ENCODE results near the gene ULK1. TPM values are rescaled to one million over a fixed set of nuclear protein-coding genes. Genes with fewer than 3 reads are reported as not detected.

Gene ULK1
- total RNA-seq, 1 experiment from 2014 or later, result 34.2 TPM

DNA sequence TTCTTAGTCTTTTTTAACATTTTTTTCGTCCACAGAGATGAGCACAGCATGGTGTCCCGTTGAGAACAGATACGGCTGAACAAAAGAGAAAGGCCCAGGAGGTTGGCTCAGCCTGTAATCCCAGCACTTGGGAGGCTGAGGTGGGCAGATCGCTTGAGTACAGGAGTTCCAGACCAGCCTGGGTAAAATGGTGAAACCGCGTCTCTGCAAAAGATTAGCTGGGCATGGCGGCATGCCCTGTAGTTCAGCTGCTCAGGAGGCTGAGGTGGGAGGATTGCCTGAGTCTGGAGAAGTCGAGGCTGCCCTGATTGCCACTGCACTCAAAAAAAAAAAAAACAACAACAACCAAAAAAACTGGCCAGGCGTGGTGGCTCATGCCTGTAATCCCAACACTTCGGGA is 49.5 kb downstream of the ULK1 start:
- H3K27me3 ChIP-seq (ENCODE audit: insufficient read depth, low read length), result no peaks in the 10 kb centered on the region
- no peaks in the 10 kb centered on the region for H3K9me3 ChIP-seq (ENCODE audit: control insufficient read depth in 1 of 2, insufficient read depth in 1 of 2, low read depth in 1 of 2, low read length in 2 of 2)
- peaks cover 0 to 4% of the 10 kb centered on the region in 2 experiments; a peak in 1 of 4 replicates for H3K4me1 ChIP-seq (ENCODE audit: control insufficient read depth in 1 of 2, insufficient read depth in 2 of 2, low read length in 2 of 2)
- no peak overlapping the region for H2AFZ ChIP-seq (ENCODE audit: low read depth, low read length, poor library complexity, severe bottlenecking)
- ChIA-PET RAD21 (ENCODE audit: low non-redundant PET in 1 of 2, low total read pairs in 2 of 2, uncharacterized antibody in 2 of 2, unreplicated experiment in 2 of 2) (no interaction called here), CTCF (no interaction called here), POLR2A (no interaction called here)
- no peak overlapping the region for H3K4me3 ChIP-seq (replicated peaks in 1 of 2; ENCODE audit: low read depth in 1 of 2, low read length in 2 of 2)
- H3K27ac ChIP-seq (ENCODE audit: low read depth, low read length), result no peak overlapping the region
- H3K9ac ChIP-seq (ENCODE audit: low read length), result no peak overlapping the region
- peaks cover 23 to 33% of the 10 kb centered on the region in 2 experiments; a peak in 3 of 4 replicates for H3K36me3 ChIP-seq (ENCODE audit: control insufficient read depth in 1 of 2, insufficient read depth in 2 of 2, low read length in 2 of 2)
- ATAC-seq (no peak), DNase-seq (ENCODE audit: low read depth, low spot score) (no peak)
- intact Hi-C loops (cut with micrococcal nuclease), result no loop called here
- H3K9me2 ChIP-seq (ENCODE audit: insufficient read depth), result no peaks in the 10 kb centered on the region
- H3K79me2 ChIP-seq (ENCODE audit: insufficient read depth, low read length), result no peaks in the 10 kb centered on the region; the same call in 1 of the 2 replicates
- H4K20me1 ChIP-seq (ENCODE audit: insufficient read depth), result no peaks in the 10 kb centered on the region
- no peak overlapping the region for H3K4me2 ChIP-seq (ENCODE audit: low read length)
- TF ChIP-seq YY1 (IDR thresholded peaks at IDR 0.05; ENCODE audit: extremely low read depth, insufficient replicate concordance, low read depth, low read length) (no peak), ZFX (IDR thresholded peaks at IDR 0.05) (no peak)
- BruUV-seq (replicated peaks), result no TSS peak

DNA sequence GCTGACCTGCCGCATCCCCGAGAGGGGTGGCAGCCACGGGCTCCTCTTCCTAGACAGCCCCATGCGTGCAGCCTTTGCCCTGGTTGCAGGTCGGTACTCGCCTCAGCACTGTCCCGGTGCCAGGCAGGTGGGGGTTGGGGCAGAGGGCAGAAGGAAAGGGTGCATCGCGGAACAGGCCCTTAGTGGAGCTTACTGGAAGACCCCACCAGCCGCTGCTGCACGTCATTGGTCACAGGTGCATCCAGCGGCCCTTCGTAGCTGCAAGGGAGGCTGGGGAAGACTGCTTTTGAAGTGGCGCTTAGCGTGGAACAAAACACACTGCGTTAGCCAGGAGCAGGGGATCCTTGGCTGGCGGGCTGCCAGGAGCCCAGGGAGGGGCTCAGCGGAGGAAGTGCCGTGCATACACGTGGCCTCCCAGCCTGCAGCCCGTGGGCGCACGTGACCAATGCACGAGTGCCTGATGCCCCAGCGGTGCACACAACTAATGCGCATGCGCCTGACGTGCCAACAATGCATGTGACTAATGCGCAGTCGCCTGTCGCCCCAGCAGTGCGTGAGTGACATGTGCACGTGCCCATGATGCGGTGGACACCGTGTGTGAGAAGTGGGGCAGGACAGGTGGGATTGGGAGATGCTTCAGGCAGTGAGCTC is 50.3 kb downstream of the ULK1 start:
- Histone ChIP-seq H3K9me2 (ENCODE audit: insufficient read depth) (no peaks in the 10 kb centered on the region), H3K79me2 (ENCODE audit: insufficient read depth, low read length) (no peaks in the 10 kb centered on the region), H3K27ac (ENCODE audit: low read depth, low read length) (no peak overlapping the region), H3K36me3 (ENCODE audit: control insufficient read depth in 1 of 2, insufficient read depth in 2 of 2, low read length in 2 of 2) (peaks cover 18 to 26% of the 10 kb centered on the region in 2 experiments; a peak in 3 of 4 replicates), H3K9me3 (ENCODE audit: control insufficient read depth in 1 of 2, insufficient read depth in 1 of 2, low read depth in 1 of 2, low read length in 2 of 2) (no peaks in the 10 kb centered on the region), H4K20me1 (ENCODE audit: insufficient read depth) (no peaks in the 10 kb centered on the region), H3K9ac (ENCODE audit: low read length) (no peak overlapping the region), H3K4me2 (ENCODE audit: low read length) (no peak overlapping the region), H3K4me3 (replicated peaks in 1 of 2; ENCODE audit: low read depth in 1 of 2, low read length in 2 of 2) (no peak overlapping the region), H2AFZ (ENCODE audit: low read depth, low read length, poor library complexity, severe bottlenecking) (no peak overlapping the region), H3K27me3 (ENCODE audit: insufficient read depth, low read length) (no peaks in the 10 kb centered on the region), H3K4me1 (ENCODE audit: control insufficient read depth in 1 of 2, insufficient read depth in 2 of 2, low read length in 2 of 2) (peaks cover 3 to 9% of the 10 kb centered on the region in 2 experiments; a peak in 3 of 4 replicates)
- BruUV-seq (replicated peaks), result no TSS peak
- ChIA-PET POLR2A (no interaction called here), RAD21 (ENCODE audit: low non-redundant PET in 1 of 2, low total read pairs in 2 of 2, uncharacterized antibody in 2 of 2, unreplicated experiment in 2 of 2) (no interaction called here), CTCF (no interaction called here)
- ATAC-seq, result no peak
- DNase-seq (ENCODE audit: low read depth, low spot score), result no peak
- intact Hi-C loops (cut with micrococcal nuclease), result loop anchor here (5.0 kb wide), 1 partner anchor 82 kb away; no protein-coding TSS in a partner anchor
- TF ChIP-seq, protein P1, sequence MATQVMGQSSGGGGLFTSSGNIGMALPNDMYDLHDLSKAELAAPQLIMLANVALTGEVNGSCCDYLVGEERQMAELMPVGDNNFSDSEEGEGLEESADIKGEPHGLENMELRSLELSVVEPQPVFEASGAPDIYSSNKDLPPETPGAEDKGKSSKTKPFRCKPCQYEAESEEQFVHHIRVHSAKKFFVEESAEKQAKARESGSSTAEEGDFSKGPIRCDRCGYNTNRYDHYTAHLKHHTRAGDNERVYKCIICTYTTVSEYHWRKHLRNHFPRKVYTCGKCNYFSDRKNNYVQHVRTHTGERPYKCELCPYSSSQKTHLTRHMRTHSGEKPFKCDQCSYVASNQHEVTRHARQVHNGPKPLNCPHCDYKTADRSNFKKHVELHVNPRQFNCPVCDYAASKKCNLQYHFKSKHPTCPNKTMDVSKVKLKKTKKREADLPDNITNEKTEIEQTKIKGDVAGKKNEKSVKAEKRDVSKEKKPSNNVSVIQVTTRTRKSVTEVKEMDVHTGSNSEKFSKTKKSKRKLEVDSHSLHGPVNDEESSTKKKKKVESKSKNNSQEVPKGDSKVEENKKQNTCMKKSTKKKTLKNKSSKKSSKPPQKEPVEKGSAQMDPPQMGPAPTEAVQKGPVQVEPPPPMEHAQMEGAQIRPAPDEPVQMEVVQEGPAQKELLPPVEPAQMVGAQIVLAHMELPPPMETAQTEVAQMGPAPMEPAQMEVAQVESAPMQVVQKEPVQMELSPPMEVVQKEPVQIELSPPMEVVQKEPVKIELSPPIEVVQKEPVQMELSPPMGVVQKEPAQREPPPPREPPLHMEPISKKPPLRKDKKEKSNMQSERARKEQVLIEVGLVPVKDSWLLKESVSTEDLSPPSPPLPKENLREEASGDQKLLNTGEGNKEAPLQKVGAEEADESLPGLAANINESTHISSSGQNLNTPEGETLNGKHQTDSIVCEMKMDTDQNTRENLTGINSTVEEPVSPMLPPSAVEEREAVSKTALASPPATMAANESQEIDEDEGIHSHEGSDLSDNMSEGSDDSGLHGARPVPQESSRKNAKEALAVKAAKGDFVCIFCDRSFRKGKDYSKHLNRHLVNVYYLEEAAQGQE (IDR thresholded peaks at IDR 0.05; ENCODE audit: low read depth), result no peak
- no peak for TF ChIP-seq ZNF274 (IDR thresholded peaks at IDR 0.05; ENCODE audit: low read depth, low read length)
- TF ChIP-seq RAD21 (IDR thresholded peaks at IDR 0.05; ENCODE audit: low read depth), result no peak
- TF ChIP-seq, protein P2, sequence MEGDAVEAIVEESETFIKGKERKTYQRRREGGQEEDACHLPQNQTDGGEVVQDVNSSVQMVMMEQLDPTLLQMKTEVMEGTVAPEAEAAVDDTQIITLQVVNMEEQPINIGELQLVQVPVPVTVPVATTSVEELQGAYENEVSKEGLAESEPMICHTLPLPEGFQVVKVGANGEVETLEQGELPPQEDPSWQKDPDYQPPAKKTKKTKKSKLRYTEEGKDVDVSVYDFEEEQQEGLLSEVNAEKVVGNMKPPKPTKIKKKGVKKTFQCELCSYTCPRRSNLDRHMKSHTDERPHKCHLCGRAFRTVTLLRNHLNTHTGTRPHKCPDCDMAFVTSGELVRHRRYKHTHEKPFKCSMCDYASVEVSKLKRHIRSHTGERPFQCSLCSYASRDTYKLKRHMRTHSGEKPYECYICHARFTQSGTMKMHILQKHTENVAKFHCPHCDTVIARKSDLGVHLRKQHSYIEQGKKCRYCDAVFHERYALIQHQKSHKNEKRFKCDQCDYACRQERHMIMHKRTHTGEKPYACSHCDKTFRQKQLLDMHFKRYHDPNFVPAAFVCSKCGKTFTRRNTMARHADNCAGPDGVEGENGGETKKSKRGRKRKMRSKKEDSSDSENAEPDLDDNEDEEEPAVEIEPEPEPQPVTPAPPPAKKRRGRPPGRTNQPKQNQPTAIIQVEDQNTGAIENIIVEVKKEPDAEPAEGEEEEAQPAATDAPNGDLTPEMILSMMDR (IDR thresholded peaks at IDR 0.05 in 2 of 3, conservative IDR thresholded peaks at IDR 0.05 in 1 of 3; ENCODE audit: borderline replicate concordance in 1 of 3, insufficient read depth in 1 of 3, low read depth in 2 of 3, low read length in 2 of 3), result no peak
- TF ChIP-seq CEBPB (IDR thresholded peaks at IDR 0.05; ENCODE audit: low read depth), result no peak
- TF ChIP-seq ELF1 (IDR thresholded peaks at IDR 0.05; ENCODE audit: borderline replicate concordance, low read depth), result no peak
- TF ChIP-seq FOSL1 (IDR thresholded peaks at IDR 0.05; ENCODE audit: low read depth), result no peak
- TF ChIP-seq EZH2 (IDR thresholded peaks at IDR 0.05), result no peak
- TF ChIP-seq EGR1 (IDR thresholded peaks at IDR 0.05; ENCODE audit: low read depth), result no peak
- TF ChIP-seq, protein P3, sequence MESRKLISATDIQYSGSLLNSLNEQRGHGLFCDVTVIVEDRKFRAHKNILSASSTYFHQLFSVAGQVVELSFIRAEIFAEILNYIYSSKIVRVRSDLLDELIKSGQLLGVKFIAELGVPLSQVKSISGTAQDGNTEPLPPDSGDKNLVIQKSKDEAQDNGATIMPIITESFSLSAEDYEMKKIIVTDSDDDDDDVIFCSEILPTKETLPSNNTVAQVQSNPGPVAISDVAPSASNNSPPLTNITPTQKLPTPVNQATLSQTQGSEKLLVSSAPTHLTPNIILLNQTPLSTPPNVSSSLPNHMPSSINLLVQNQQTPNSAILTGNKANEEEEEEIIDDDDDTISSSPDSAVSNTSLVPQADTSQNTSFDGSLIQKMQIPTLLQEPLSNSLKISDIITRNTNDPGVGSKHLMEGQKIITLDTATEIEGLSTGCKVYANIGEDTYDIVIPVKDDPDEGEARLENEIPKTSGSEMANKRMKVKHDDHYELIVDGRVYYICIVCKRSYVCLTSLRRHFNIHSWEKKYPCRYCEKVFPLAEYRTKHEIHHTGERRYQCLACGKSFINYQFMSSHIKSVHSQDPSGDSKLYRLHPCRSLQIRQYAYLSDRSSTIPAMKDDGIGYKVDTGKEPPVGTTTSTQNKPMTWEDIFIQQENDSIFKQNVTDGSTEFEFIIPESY (IDR thresholded peaks at IDR 0.05; ENCODE audit: extremely low read depth, insufficient replicate concordance, low read length), result no peak

Data from HCT116 (cell line).